ENCODE results near the gene CATSPERZ. TPM values are rescaled to one million over a fixed set of nuclear protein-coding genes. Genes with fewer than 3 reads are reported as not detected.

Gene CATSPERZ
- total RNA-seq, 4 donors from 2014 or later, result 0.80 TPM; not detected in 3

DNA sequence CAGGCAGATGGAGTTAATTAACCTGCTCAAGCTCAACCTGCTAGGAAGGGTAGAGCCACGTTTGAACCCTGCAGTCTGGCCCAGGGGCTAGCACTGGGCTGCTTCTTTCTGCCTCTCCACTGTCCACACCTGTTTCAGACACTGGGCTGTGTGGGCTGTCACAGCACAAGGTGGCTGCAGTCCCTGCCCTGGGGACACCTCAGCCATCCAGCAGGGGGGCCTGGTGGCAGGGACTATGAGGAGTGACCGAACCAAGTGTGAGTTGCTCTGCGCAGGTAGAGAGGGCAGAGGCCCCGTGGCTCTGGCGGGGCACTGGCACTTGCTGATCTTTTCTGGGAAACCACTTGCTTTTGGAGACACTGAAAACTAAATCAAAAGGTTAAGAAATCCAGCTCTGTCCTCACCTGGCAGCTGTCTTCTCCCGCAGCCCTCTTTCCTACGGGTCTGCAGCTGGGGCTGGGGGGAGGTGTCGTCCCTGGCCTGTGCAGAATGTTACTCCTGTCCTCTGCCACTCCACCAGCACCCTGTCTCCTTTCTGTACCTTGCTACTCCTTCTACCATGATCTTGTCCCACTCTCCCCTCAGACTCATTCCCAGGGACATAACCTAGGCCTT is 21.5 kb upstream of the CATSPERZ start:
- peaks cover 18 to 25% (median 22%) of the 10 kb centered on the region in 4 donors for H3K4me1 ChIP-seq
- H3K9me3 ChIP-seq, result no peaks in the 10 kb centered on the region
- DNase-seq (ENCODE audit: extremely low spot score), result no peak
- intact Hi-C loops (cut with DNase I), result no loop called here
- no peaks in the 10 kb centered on the region for H3K27me3 ChIP-seq
- no peak overlapping the region for H3K4me3 ChIP-seq
- no peak overlapping the region for H3K27ac ChIP-seq (replicated peaks in 1 of 4)
- 82% methylated on average over 8 of the region's 8 CpGs for WGBS
- TF ChIP-seq POLR2AphosphoS5 (IDR thresholded peaks at IDR 0.05), result no peak
- TF ChIP-seq, protein P1, sequence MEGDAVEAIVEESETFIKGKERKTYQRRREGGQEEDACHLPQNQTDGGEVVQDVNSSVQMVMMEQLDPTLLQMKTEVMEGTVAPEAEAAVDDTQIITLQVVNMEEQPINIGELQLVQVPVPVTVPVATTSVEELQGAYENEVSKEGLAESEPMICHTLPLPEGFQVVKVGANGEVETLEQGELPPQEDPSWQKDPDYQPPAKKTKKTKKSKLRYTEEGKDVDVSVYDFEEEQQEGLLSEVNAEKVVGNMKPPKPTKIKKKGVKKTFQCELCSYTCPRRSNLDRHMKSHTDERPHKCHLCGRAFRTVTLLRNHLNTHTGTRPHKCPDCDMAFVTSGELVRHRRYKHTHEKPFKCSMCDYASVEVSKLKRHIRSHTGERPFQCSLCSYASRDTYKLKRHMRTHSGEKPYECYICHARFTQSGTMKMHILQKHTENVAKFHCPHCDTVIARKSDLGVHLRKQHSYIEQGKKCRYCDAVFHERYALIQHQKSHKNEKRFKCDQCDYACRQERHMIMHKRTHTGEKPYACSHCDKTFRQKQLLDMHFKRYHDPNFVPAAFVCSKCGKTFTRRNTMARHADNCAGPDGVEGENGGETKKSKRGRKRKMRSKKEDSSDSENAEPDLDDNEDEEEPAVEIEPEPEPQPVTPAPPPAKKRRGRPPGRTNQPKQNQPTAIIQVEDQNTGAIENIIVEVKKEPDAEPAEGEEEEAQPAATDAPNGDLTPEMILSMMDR (IDR thresholded peaks at IDR 0.05), result no peak
- no peak for TF ChIP-seq POLR2A (IDR thresholded peaks at IDR 0.05; ENCODE audit: low read depth)
- no peak for TF ChIP-seq EP300 (IDR thresholded peaks at IDR 0.05)
- H3K36me3 ChIP-seq, result peaks cover 4 to 72% (median 51%) of the 10 kb centered on the region in 4 donors

GRCh38 chr11:64281957-64282770 is 18.0 kb upstream of the CATSPERZ start:
- intact Hi-C loops (cut with DNase I), result no loop called here
- Histone ChIP-seq H3K9me3 (no peaks in the 10 kb centered on the region), H3K27me3 (no peaks in the 10 kb centered on the region), H3K4me1 (peaks cover 29 to 47% (median 42%) of the 10 kb centered on the region in 4 donors), H3K4me3 (no peak overlapping the region), H3K36me3 (peaks cover 4 to 48% (median 33%) of the 10 kb centered on the region in 4 donors), H3K27ac (replicated peaks in 1 of 4) (no peak overlapping the region)
- no peak for DNase-seq (ENCODE audit: extremely low spot score)
- TF ChIP-seq EP300 (IDR thresholded peaks at IDR 0.05) (no peak), POLR2AphosphoS5 (IDR thresholded peaks at IDR 0.05) (no peak), POLR2A (IDR thresholded peaks at IDR 0.05; ENCODE audit: low read depth) (no peak)
- TF ChIP-seq, protein P1 (IDR thresholded peaks at IDR 0.05), result no peak
- 92% methylated on average over 22 of the region's 22 CpGs for WGBS

DNA sequence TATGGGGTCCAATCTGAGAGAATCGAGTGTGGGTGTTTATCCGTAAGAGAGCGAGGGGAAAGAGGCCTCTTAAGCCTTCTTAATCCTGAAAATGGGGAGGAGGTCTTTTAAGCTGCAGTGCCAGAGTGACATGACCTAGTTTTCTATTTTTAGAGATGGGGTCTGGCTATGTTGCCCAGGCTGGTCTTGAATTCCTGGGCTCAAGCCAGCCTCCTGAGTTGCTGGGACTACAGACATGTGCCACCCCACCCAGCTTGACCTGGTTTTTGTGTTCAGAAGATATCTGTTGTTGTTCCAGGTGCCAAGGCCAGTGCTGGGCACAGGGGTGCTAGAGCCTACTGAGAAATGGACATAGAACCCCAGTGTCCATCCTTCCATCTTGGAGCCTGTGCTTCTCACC is 17.1 kb upstream of the CATSPERZ start:
- WGBS, result 87% methylated on average over 3 of the region's 3 CpGs
- peaks cover 29 to 55% (median 45%) of the 10 kb centered on the region in 4 donors for H3K4me1 ChIP-seq
- H3K27me3 ChIP-seq, result no peaks in the 10 kb centered on the region
- H3K9me3 ChIP-seq, result no peaks in the 10 kb centered on the region
- DNase-seq (ENCODE audit: extremely low spot score), result no peak
- intact Hi-C loops (cut with DNase I), result no loop called here
- peak overlapping the region in 1 of 4 donors; percentile 85 for H3K27ac ChIP-seq (replicated peaks in 1 of 4)
- peaks cover 0 to 43% (median 29%) of the 10 kb centered on the region in 4 donors for H3K36me3 ChIP-seq
- H3K4me3 ChIP-seq, result peak overlapping the region in 1 of 4 donors; percentile 82
- TF ChIP-seq POLR2AphosphoS5 (IDR thresholded peaks at IDR 0.05), result no peak
- no peak for TF ChIP-seq EP300 (IDR thresholded peaks at IDR 0.05)
- TF ChIP-seq, protein P1 (IDR thresholded peaks at IDR 0.05), result no peak
- TF ChIP-seq POLR2A (IDR thresholded peaks at IDR 0.05; ENCODE audit: low read depth), result no peak

DNA sequence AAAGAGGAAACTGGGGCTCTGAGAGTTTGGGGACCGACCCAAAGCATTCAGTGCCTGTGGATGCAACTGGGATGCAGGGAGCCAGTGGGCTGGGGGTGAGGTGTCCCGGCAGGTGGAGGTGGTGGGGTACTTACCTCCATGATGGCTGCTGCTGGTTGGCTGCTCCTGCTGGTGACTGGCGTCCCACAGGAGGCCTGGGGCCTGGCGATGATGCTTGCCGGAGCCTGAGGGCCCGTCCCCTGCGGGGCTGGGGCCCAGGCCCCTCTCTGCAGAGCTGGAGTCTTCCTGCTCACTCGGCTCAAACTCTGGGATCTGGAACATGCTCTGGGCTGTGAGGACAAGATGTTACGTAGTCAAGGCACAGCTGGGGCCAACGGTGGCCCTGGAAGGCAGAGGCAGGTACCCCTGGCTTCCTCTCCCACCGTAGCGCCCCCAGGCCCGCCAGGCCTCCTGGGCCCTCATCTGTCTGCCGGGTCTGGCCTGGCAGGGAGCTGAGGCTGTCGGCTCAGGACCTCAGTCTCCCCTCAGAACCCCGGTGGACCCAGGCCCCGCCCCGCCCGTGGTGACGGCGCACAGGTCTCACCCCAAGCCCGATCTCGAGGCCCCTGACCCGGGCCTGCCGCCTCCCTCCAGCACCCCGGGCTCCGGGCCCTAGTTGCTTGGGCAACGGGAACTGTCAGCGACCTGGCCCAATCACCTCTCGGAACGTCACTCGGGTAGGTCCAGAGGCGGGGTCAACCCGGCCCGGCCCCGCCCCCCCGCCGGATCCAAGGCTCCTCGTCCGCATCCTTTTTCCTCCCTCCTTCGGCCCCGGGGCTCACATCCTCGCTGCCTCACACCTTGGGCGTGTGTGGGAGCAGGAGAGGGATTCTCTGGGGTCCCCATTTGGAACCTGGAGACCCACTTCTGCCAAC is 15.9 kb upstream of the CATSPERZ start, which contains the start of gene BAD:
BAD (minus strand) TSS at position 618 of the 914 bp plus-strand sequence; CDS start at position 321, 297 bp downstream.
- peak; percentile 99 for DNase-seq (ENCODE audit: extremely low spot score)
- WGBS, result 6% methylated on average over 10 of the region's 44 CpGs
- Histone ChIP-seq H3K4me1 (peaks cover 29 to 58% (median 46%) of the 10 kb centered on the region in 4 donors), H3K36me3 (peaks cover 0 to 35% (median 23%) of the 10 kb centered on the region in 4 donors), H3K9me3 (no peaks in the 10 kb centered on the region), H3K27me3 (no peaks in the 10 kb centered on the region), H3K27ac (replicated peaks in 1 of 4) (peak within 1 kb of the TSS; percentile 85 to 98 (median 98)), H3K4me3 (peak within 1 kb of the TSS; percentile 75 to 96 (median 88))
- peak; percentile 31 for TF ChIP-seq POLR2A (IDR thresholded peaks at IDR 0.05; ENCODE audit: low read depth)
- TF ChIP-seq EP300 (IDR thresholded peaks at IDR 0.05), result no peak
- peak; percentile 80 to 90 for TF ChIP-seq POLR2AphosphoS5 (IDR thresholded peaks at IDR 0.05)
- TF ChIP-seq, protein P1 (IDR thresholded peaks at IDR 0.05), result no peak
- intact Hi-C loops (cut with DNase I), result no loop called here

Measured in esophagus muscularis mucosa (tissue), 4 donors.